Suprapubic skin (tissue), 3 donors: ENCODE data around the gene CDK19.

Experiments used
- EP300 ChIP-seq: sonication (generic); formaldehyde crosslinking; IDR thresholded peaks from one replicate; pipeline ENCODE4 v1.6.1; 2017; ENCODE audit warnings: antibody characterized with exemption
- POLR2A ChIP-seq, 2 donors: fragments of 450-650 bp; IDR thresholded peaks; one replicate each; pipeline ENCODE4 v1.6.1; 2017; ENCODE audit warnings: antibody characterized with exemption in 2 of 2, mild to moderate bottlenecking in 2 of 2, moderate library complexity in 2 of 2
- TF ChIP-seq, protein P1 (sequence below), 2 donors: fragments of 200-600 bp in 1 of 2; fragments of 450-650 bp in 1 of 2; sonication (generic) in 1 of 2; IDR thresholded peaks; one replicate each; pipeline ENCODE4 v1.5.1; 2016 to 2019; ENCODE audit warnings: antibody characterized with exemption in 2 of 2, mild to moderate bottlenecking in 1 of 2, moderate library complexity in 1 of 2

DNA sequence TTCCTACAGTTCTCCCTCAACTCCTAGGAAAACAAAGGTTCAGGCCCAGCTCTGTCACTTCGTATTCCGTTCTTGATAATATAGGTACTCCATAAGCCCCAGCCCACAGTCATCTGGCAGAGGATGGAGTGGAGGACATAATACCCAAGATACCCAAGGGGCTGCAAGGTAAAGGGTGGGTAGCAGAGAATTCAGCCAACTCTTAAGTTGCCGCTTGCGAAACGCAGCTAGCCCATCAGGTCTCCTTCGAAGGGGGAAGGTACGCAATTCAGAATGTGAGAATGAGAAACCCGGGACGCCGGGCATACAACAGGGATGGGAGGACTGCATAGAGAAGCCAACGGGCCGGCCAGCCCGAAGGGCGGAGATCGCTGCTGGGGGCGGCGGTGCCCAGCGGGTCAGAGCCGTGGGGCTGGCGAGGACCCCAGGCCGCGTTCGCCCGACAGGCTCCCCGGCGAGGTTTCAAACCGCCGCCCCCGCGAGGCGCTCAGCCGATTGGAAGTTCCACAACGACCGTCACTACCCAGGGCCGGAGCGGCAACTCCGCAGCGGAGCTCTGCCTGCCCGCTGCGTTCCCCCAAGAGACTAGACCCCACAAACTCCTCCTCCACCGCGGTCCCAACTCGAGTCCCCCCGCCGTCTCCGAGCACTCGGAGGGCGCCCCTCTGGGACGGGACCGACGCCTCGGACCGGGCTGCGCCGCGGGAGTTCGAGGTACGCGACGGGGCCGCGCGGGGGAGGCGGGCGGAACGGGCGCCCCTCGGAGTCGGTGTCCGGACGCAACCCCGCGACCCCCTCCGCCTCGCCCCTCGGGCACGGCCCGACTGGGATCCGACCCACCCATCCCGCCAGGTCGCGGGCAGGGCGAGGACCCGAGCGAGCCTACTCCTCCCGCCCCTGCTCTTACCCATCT, 911 bp downstream of the CDK19 start:
- TF ChIP-seq, protein P1, sequence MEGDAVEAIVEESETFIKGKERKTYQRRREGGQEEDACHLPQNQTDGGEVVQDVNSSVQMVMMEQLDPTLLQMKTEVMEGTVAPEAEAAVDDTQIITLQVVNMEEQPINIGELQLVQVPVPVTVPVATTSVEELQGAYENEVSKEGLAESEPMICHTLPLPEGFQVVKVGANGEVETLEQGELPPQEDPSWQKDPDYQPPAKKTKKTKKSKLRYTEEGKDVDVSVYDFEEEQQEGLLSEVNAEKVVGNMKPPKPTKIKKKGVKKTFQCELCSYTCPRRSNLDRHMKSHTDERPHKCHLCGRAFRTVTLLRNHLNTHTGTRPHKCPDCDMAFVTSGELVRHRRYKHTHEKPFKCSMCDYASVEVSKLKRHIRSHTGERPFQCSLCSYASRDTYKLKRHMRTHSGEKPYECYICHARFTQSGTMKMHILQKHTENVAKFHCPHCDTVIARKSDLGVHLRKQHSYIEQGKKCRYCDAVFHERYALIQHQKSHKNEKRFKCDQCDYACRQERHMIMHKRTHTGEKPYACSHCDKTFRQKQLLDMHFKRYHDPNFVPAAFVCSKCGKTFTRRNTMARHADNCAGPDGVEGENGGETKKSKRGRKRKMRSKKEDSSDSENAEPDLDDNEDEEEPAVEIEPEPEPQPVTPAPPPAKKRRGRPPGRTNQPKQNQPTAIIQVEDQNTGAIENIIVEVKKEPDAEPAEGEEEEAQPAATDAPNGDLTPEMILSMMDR (IDR thresholded peaks at IDR 0.05), result no peak
- TF ChIP-seq POLR2A (IDR thresholded peaks at IDR 0.05), result no peak
- TF ChIP-seq EP300, result no peak
